Nucleus accumbens (tissue), 56 donors: Measurements from ENCODE around the gene CERK.
"Not testable (repeated sequence)": the region's sequence is repeated elsewhere in the genome, so short reads cannot be mapped to it uniquely, and the experiment has no call there.

ENCODE experiments used
- DNase-seq, 56 donors: peaks; one replicate each; lab custom pipeline; 2025; lab: John Stamatoyannopoulos, UW

The CERK gene

GRCh38 chr22:46653596-46653995, 84.5 kb downstream of the CERK start:
- DNase-seq = no peak

GRCh38 chr22:46652847-46653331, 85.2 kb downstream of the CERK start:
- no peak for DNase-seq

GRCh38 chr22:46652081-46652846, 85.8 kb downstream of the CERK start:
- no peak for DNase-seq

GRCh38 chr22:46651316-46651715, 86.7 kb downstream of the CERK start:
- DNase-seq = no peak

- DNase-seq = no peak
Measured at GRCh38 chr22:46650078-46650810, 87.8 kb downstream of the CERK start.

- DNase-seq = peak in 2 of 56 donors; percentile 23 to 39
Measured at GRCh38 chr22:46649141-46650077, 88.6 kb downstream of the CERK start.

GRCh38 chr22:46648225-46648820, 89.7 kb downstream of the CERK start:
- not testable (repeated sequence) for DNase-seq

- DNase-seq = peak in 2 of 56 donors; percentile 7 to 26
Measured at GRCh38 chr22:46646531-46647215, 91.4 kb downstream of the CERK start.

- DNase-seq = not testable (repeated sequence)
Measured at GRCh38 chr22:46642840-46643480, 95.1 kb downstream of the CERK start.

- no peak for DNase-seq
Measured at GRCh38 chr22:46641811-46642266, 96.2 kb downstream of the CERK start.

- no peak for DNase-seq
Measured at GRCh38 chr22:46640293-46641055, 97.6 kb downstream of the CERK start.

GRCh38 chr22:46639843-46640242, 98.2 kb downstream of the CERK start:
- DNase-seq = no peak

- no peak for DNase-seq
Measured at GRCh38 chr22:46638601-46639431, 99.2 kb downstream of the CERK start.

GRCh38 chr22:46637711-46638600, 100.1 kb downstream of the CERK start:
- peak in 5 of 56 donors; percentile 14 to 59 (median 23) for DNase-seq

GRCh38 chr22:46636221-46637002, 101.6 kb downstream of the CERK start:
- DNase-seq = no peak
